OCI-LY7 (cell line): ENCODE measurements around the gene TMEM132E. TPM values are rescaled to one million over a fixed set of nuclear protein-coding genes. Genes with fewer than 3 reads are reported as not detected.

Experiments
- BruUV-seq: library from RNA; stranded (reverse); fragments of 400-500 nt; replicated peaks from 2 replicates; lab custom pipeline; 2021; lab: Mats Ljungman, UMichigan
- CTCF ChIA-PET: fragments of 300-600 bp; sonication (Branson Sonifier 250); formaldehyde crosslinking; loops from one replicate; lab custom pipeline; 2022; ENCODE audit warnings: antibody characterized with exemption; ENCODE audit not compliant: unreplicated experiment; lab: Charles Lee
- POLR2A ChIA-PET: fragments of 300-600 bp; sonication (Branson Sonifier 250); formaldehyde crosslinking; loops from one replicate; lab custom pipeline; 2022; ENCODE audit warnings: antibody characterized with exemption; lab: Charles Lee
- DNase-seq: peaks from one replicate; pipeline ENCODE4 v3.0.0-alpha.2; 2015; ENCODE audit warnings: low spot score
- H2AFZ ChIP-seq: fragments of 200-600 bp; sonication (generic), shearing (Covaris generic); 2 replicates; pipeline ENCODE4 v1.6.1; 2014; ENCODE audit warnings: mild to moderate bottlenecking, antibody characterized with exemption, low read length, moderate library complexity
- H3K27ac ChIP-seq: fragments of 200-600 bp; sonication (generic); 2 replicates; pipeline ENCODE4 v1.5.1; 2014; ENCODE audit warnings: mixed run types, low read depth, mild to moderate bottlenecking, moderate library complexity, low read length, inconsistent platforms; ENCODE audit not compliant: poor library complexity, severe bottlenecking
- H3K36me3 ChIP-seq: fragments of 200-600 bp; sonication (generic); 2 replicates; pipeline ENCODE4 v1.6.1; 2014; ENCODE audit warnings: mild to moderate bottlenecking, antibody characterized with exemption, low read length, moderate library complexity, mixed read lengths; ENCODE audit not compliant: insufficient read depth
- H3K4me1 ChIP-seq: fragments of 200-600 bp; sonication (generic); 2 replicates; pipeline ENCODE4 v1.5.1; 2014; ENCODE audit warnings: mild to moderate bottlenecking, low read length; ENCODE audit not compliant: insufficient read depth, poor library complexity, severe bottlenecking
- H3K4me2 ChIP-seq: fragments of 200-600 bp; sonication (generic); 2 replicates; pipeline ENCODE4 v1.6.1; 2014; ENCODE audit warnings: mild to moderate bottlenecking, low read length
- H3K4me3 ChIP-seq: fragments of 200-600 bp; sonication (generic); 2 replicates; pipeline ENCODE4 v1.5.1; 2014; ENCODE audit warnings: mild to moderate bottlenecking, low read depth, low read length; ENCODE audit not compliant: poor library complexity, severe bottlenecking
- H3K79me2 ChIP-seq: fragments of 200-600 bp; sonication (generic); 2 replicates; pipeline ENCODE4 v1.6.1; 2016; ENCODE audit warnings: low read depth, mild to moderate bottlenecking, low read length, moderate library complexity, mixed read lengths; ENCODE audit not compliant: insufficient read depth
- H3K9me2 ChIP-seq: fragments of 200-600 bp; sonication (generic); 2 replicates; pipeline ENCODE4 v1.6.1; 2016; ENCODE audit warnings: mild to moderate bottlenecking, low read length, mixed read lengths; ENCODE audit not compliant: insufficient read depth
- H3K9me3 ChIP-seq: fragments of 200-600 bp; sonication (generic); 2 replicates; pipeline ENCODE4 v1.6.1; 2014; ENCODE audit warnings: mild to moderate bottlenecking, mixed run types, low read length, mixed read lengths
- H4K20me1 ChIP-seq: fragments of 200-600 bp; sonication (generic); 2 replicates; pipeline ENCODE4 v1.6.1; 2014; ENCODE audit warnings: mild to moderate bottlenecking, antibody characterized with exemption, low read length, moderate library complexity, mixed read lengths; ENCODE audit not compliant: insufficient read depth
- EZH2phosphoT487 ChIP-seq: fragments of 200-600 bp; sonication (generic); IDR thresholded peaks from 2 replicates; pipeline ENCODE4 v1.6.1; 2018; ENCODE audit warnings: low read depth, borderline replicate concordance, mild to moderate bottlenecking, mixed run types, antibody characterized with exemption, low read length, moderate library complexity, mixed read lengths
- intact Hi-C: fragments of 100-400 bp; cut with micrococcal nuclease; formaldehyde crosslinking; loops from one replicate; pipeline ENCODE4 v1.10.0; 2022; ENCODE audit not compliant: unreplicated experiment
- total RNA-seq, 2 experiments: library from RNA; depleted of rRNA in 1 of 2; stranded (reverse); fragments of >200 nt in 1 of 2; shearing (Covaris generic) in 1 of 2; gene quantifications; 2 replicates each; pipeline ENCODE4 v1.2.3, GENCODE V29; 2014 to 2022
- TF ChIP-seq, protein P1 (sequence below): fragments of 200-600 bp; sonication (generic); conservative IDR thresholded peaks from 2 replicates; pipeline ENCODE4 v1.5.1; 2014; ENCODE audit warnings: mild to moderate bottlenecking, antibody characterized with exemption, low read length, moderate library complexity, mixed read lengths

Gene TMEM132E
- total RNA-seq, 2 experiments from 2014 or later: not detected

DNA sequence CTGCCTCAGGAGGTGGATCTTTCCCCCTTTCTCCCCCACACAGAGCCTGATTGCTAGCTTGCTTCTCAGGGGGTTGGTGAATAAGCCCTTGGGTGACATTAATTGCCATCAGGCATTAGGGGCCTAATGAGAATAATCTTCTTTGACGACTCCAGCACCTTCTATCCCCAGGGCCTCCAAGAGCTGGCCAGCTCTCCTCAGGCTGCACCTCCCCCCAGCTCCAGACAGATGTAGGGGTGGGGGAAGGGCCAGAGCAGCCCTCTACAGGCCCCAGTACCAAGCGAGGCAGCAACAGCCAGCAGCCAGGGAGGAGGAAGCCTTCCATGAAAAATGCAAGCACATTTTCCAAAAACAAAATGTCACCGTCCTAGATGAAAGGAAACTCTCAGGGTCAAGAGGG lies 1.4 kb upstream of the TMEM132E start:
- no peaks in the 10 kb centered on the region for H3K4me1 ChIP-seq
- H3K9me3 ChIP-seq: no peaks in the 10 kb centered on the region
- no peak overlapping the region for H3K27ac ChIP-seq
- H3K4me2 ChIP-seq: no peak overlapping the region
- H3K36me3 ChIP-seq: no peaks in the 10 kb centered on the region
- no peaks in the 10 kb centered on the region for H3K79me2 ChIP-seq
- TF ChIP-seq, protein P1, sequence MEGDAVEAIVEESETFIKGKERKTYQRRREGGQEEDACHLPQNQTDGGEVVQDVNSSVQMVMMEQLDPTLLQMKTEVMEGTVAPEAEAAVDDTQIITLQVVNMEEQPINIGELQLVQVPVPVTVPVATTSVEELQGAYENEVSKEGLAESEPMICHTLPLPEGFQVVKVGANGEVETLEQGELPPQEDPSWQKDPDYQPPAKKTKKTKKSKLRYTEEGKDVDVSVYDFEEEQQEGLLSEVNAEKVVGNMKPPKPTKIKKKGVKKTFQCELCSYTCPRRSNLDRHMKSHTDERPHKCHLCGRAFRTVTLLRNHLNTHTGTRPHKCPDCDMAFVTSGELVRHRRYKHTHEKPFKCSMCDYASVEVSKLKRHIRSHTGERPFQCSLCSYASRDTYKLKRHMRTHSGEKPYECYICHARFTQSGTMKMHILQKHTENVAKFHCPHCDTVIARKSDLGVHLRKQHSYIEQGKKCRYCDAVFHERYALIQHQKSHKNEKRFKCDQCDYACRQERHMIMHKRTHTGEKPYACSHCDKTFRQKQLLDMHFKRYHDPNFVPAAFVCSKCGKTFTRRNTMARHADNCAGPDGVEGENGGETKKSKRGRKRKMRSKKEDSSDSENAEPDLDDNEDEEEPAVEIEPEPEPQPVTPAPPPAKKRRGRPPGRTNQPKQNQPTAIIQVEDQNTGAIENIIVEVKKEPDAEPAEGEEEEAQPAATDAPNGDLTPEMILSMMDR: no peak
- no peak for TF ChIP-seq EZH2phosphoT487
- no TSS peak for BruUV-seq
- no peaks in the 10 kb centered on the region for H3K9me2 ChIP-seq
- no peak overlapping the region for H3K4me3 ChIP-seq
- CTCF ChIA-PET: no interaction called here
- no peak overlapping the region for H2AFZ ChIP-seq
- POLR2A ChIA-PET: no interaction called here
- intact Hi-C loops: no loop called here
- DNase-seq: no peak
- H4K20me1 ChIP-seq: no peaks in the 10 kb centered on the region

DNA sequence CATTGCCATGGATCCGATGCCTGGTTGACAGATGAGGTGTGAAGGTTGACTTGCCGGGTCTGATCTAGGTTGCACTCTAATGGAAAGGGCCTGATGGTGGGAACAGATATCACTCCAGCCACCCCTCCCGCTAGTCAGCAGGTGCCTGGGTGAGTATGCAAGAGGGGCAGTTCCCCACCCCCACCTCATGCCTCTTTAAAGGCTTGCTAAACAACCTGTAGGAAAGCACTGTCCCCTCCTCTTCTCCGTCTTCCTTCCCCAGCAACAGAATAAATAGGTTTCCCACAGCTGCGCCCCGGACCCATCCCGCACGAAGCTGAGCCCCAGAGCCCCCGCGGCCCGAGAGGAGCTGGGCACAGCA lies 746 bp upstream of the TMEM132E start:
- intact Hi-C loops: no loop called here
- Histone ChIP-seq H2AFZ (no peak overlapping the region), H3K79me2 (no peaks in the 10 kb centered on the region), H3K36me3 (no peaks in the 10 kb centered on the region), H3K9me3 (no peaks in the 10 kb centered on the region), H3K9me2 (no peaks in the 10 kb centered on the region), H3K4me3 (no peak overlapping the region), H3K4me2 (no peak overlapping the region), H3K27ac (no peak overlapping the region), H4K20me1 (no peaks in the 10 kb centered on the region), H3K4me1 (no peaks in the 10 kb centered on the region)
- DNase-seq: no peak
- no peak for TF ChIP-seq EZH2phosphoT487
- TF ChIP-seq, protein P1: no peak
- BruUV-seq: no TSS peak
- CTCF ChIA-PET: no interaction called here
- POLR2A ChIA-PET: no interaction called here

DNA sequence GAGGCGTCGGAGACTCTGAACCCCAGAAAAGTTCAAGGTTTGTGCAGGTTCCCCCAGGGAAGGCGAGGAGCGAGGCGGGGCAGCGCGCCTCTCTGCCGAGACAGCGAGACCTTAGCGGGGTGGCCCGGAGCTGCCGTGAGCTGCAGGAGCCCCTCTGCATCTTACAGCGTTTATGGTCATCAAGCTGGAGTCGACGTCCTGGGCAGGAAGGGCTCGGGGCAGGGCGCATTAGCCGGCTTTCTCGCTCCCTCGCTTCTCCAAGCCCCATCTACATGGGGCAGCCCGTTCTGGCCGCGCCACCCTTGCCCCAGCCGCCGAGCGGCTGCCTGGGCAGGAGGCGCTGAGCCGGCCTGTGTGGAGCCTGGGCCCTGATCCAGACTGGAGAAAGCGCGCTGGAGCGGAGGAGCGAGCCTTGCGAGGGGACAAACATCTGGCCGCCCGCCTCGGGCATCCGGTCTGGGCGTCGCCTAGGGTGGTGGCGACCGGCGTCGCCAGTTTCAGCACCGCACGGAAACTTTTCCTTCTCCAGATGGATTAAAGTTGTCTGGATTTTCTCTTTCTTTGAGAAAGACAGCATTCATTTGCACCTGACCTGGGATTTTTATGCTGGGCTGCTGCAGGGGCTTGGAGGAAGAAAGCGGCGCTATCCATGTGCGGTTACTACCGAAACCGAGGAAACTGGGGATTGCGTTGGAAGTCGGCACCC lies 750 bp downstream of the TMEM132E start:
- H3K4me1 ChIP-seq: no peaks in the 10 kb centered on the region
- no peak overlapping the region for H2AFZ ChIP-seq
- POLR2A ChIA-PET: no interaction called here
- no peak overlapping the region for H3K4me3 ChIP-seq
- BruUV-seq: no TSS peak
- H3K9me2 ChIP-seq: no peaks in the 10 kb centered on the region
- no peak overlapping the region for H3K4me2 ChIP-seq
- no peaks in the 10 kb centered on the region for H3K9me3 ChIP-seq
- CTCF ChIA-PET: no interaction called here
- intact Hi-C loops: no loop called here
- TF ChIP-seq, protein P1: no peak
- no peak for TF ChIP-seq EZH2phosphoT487
- DNase-seq: no peak
- H4K20me1 ChIP-seq: no peaks in the 10 kb centered on the region
- no peaks in the 10 kb centered on the region for H3K79me2 ChIP-seq
- no peaks in the 10 kb centered on the region for H3K36me3 ChIP-seq
- no peak overlapping the region for H3K27ac ChIP-seq
